Spleen (tissue), 7 donors: ENCODE results near the gene TRIM50.

Source experiments
- CTCF ChIP-seq, 11 experiments: fragments of 200-600 bp in 7 of 11; fragments of 450-650 bp in 4 of 11; sonication (generic) in 4 of 11; IDR thresholded peaks in 8 of 11; conservative IDR thresholded peaks in 3 of 11; 1 replicate in 7 of 11; 2 replicates in 4 of 11; pipeline versions ENCODE4 v1.4.0 to v1.8.0; 2016 to 2021; ENCODE audit warnings: antibody characterized with exemption in 11 of 11, inconsistent platforms in 4 of 11, mild to moderate bottlenecking in 1 of 11
- POLR2A ChIP-seq, 3 donors: fragments of 450-650 bp; IDR thresholded peaks; one replicate each; pipeline ENCODE4 v1.5.1; 2017; ENCODE audit warnings: antibody characterized with exemption in 3 of 3, mild to moderate bottlenecking in 1 of 3
- donor health status: DM: no; HTN: no; CAD: no; lungs with moderate emphysema.
- donor health status: DM: no; HTN: no; CAD: no.
- donor health status: DM: no; HTN: no; CAD: no.

DNA sequence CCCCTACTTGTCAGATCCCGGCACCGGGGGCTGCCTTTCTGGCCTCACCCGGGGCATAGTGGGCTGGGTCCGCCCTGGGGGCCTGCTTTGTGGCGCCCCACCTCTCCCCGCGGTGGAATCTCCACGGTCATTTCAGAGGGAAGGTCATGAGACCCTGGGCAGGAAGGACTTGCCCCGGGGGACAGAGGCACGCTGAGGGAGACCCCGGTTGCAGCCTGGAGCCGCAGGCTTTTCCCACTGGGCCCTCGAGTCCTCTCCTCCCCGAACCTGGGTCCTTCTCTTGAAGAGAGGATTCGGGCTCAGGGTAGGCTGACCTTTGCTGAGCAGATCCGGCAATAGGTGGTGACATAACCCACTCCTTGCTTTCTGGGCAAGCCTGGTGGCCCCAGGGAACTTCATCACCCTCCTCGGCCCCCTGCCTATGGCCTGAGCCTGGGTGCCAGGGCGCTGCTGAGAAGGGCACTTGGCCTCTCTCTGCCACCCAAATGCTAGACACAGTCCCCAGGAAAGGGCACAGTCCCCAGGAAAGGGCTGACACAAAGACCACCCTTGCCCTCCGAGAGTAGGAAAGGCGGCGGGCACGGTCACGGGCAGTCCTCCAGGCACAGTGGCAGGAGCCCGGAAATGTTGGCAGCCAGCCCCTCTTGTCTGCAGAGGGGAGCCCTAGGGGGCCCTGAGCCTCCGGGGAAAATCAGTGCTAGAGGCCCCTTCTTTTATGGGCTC lies 36.3 kb upstream of the TRIM50 start:
- TF ChIP-seq POLR2A (IDR thresholded peaks at IDR 0.05) (no peak), CTCF (IDR thresholded peaks at IDR 0.05 in 8 of 11, conservative IDR thresholded peaks at IDR 0.05 in 3 of 11) (no peak)
